Gastrocnemius medialis (tissue), 4 donors: ENCODE measurements around the gene IKZF2.

Experiments used
- POLR2A ChIP-seq, 2 donors: fragments of 450-650 bp; IDR thresholded peaks; one replicate each; pipeline ENCODE4 v1.6.1; 2017; ENCODE audit warnings: antibody characterized with exemption in 2 of 2, mild to moderate bottlenecking in 2 of 2, moderate library complexity in 2 of 2
- TF ChIP-seq, protein P1 (sequence below), 5 experiments: fragments of 450-650 bp in 3 of 5; fragments of 200-600 bp in 2 of 5; sonication (generic) in 2 of 5; IDR thresholded peaks in 4 of 5; conservative IDR thresholded peaks in 1 of 5; 1 replicate in 4 of 5; 2 replicates in 1 of 5; pipeline ENCODE4 v1.5.1; 2016 to 2019; ENCODE audit warnings: antibody characterized with exemption in 5 of 5, mild to moderate bottlenecking in 3 of 5, moderate library complexity in 3 of 5

DNA sequence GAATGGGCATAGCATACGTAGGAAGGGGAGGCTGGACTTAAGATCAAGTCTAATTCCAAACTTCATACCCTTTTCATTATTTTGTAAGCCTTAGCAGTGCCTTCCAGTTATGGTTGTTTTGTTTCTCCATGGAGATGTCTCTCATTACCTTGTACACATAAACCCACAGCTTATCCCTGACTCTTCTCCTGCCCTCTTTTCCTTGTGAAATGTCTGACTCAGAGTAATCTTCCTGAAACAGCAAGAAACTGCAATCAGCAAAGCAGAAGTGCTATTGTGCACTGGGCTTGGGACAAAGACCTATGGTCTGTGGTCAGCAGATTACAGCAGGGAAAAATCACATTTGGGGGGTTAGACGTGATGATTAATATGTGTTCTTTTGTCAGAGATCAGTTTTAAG, 176.7 kb downstream of the IKZF2 start:
- TF ChIP-seq, protein P1, sequence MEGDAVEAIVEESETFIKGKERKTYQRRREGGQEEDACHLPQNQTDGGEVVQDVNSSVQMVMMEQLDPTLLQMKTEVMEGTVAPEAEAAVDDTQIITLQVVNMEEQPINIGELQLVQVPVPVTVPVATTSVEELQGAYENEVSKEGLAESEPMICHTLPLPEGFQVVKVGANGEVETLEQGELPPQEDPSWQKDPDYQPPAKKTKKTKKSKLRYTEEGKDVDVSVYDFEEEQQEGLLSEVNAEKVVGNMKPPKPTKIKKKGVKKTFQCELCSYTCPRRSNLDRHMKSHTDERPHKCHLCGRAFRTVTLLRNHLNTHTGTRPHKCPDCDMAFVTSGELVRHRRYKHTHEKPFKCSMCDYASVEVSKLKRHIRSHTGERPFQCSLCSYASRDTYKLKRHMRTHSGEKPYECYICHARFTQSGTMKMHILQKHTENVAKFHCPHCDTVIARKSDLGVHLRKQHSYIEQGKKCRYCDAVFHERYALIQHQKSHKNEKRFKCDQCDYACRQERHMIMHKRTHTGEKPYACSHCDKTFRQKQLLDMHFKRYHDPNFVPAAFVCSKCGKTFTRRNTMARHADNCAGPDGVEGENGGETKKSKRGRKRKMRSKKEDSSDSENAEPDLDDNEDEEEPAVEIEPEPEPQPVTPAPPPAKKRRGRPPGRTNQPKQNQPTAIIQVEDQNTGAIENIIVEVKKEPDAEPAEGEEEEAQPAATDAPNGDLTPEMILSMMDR (IDR thresholded peaks at IDR 0.05 in 4 of 5, conservative IDR thresholded peaks at IDR 0.05 in 1 of 5): no peak
- no peak for TF ChIP-seq POLR2A (IDR thresholded peaks at IDR 0.05)
